GM18505 (cell line): ENCODE measurements around the gene C16orf89.

Experiments
- ATAC-seq: cut with Tn5 transposase; IDR thresholded peaks from one replicate; pipeline ENCODE4 v1.9.1; 2021; ENCODE audit not compliant: unreplicated experiment
- POLR2A ChIP-seq: IDR thresholded peaks from 4 replicates; pipeline ENCODE4 v1.6.1; 2011; ENCODE audit warnings: borderline replicate concordance; ENCODE audit not compliant: insufficient read depth, insufficient read length; ENCODE audit errors: extremely low read depth

C16orf89 gene

DNA sequence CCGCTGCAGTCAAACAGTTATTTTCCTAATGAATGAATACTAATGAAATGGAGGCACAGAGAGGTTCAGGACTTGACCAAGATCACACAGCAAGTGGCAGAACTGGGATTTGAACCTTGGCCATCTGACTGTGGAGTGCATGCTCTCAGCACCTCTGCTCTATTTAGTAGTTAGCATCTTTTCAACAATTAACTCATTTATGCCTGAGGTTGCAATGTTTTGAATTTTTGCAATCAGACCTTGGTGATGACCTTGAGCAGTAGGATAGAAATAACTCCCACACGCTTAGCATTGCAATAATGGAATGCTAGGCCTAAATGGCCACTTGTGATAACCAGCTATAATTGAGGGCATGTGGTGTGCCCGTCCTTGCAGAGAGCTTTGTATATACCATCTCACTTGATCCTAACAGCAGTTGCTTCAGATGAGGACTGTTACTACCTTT, 63.0 kb downstream of the C16orf89 start:
- no peak for ATAC-seq

DNA sequence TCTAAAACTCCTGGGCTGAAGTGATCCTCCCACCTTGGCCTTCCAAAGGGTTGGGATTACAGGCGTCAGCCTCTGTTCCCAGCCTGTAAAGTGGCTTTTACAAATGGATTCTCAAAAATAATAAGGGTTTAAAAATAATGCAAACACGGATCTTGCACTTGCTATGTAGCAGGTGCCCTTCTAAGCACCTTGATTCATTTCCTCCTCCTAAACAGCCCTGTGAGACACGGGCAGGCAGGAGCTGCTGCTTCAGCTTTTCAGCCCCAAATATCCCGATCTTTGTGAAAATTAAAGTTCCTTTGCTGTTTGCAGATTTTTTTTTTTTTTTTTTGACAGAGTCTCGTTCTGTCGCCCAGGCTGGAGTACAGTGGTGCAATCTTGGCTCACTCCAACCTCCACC, 63.8 kb downstream of the C16orf89 start:
- ATAC-seq = no peak
- TF ChIP-seq POLR2A = no peak

More for the DNA sequence above, 63.0 kb downstream of the C16orf89 start:
- TF ChIP-seq POLR2A = no peak

DNA sequence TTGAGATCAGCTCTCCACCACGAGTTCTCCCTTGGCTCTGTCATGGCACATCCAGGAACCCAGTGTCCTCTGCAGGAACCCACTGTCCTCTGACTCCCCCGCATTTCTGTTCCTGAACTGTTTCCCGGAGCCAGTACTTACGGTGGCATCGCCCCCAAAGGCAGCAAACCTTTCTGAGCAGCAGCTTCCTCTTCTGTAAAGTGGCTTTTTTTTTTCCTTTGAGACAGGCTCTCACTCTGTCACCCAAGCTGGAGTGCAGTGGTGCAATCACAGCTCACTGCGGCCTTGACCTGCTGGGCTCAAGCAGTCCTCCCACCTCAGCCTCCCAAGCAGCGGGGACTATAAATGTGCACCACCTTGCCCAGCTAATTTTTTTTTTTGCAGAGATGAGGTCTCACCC, 64.2 kb downstream of the C16orf89 start:
- TF ChIP-seq POLR2A = no peak

DNA sequence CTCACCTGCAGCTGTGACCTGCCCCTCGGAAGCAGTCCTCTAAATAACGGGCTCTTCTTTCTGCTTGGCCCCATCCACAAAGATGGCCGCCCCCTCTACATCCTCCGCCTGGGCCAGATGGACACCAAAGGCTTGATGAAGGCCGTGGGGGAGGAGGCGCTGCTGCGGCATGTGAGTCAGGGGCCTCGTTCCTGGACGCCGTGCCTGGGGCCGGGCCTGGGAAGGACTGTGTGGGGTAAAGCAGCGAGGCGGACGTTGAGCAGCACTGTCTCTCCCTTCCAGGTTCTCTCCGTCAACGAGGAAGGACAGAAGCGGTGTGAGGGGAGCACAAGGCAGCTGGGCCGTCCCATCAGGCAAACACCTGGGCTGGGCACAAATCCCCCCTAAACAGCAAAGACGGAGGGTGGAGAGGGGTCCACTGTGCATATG, 65.2 kb downstream of the C16orf89 start:
- ATAC-seq = no peak
- no peak for TF ChIP-seq POLR2A

More for the DNA sequence above, 64.2 kb downstream of the C16orf89 start:
- ATAC-seq = no peak

DNA sequence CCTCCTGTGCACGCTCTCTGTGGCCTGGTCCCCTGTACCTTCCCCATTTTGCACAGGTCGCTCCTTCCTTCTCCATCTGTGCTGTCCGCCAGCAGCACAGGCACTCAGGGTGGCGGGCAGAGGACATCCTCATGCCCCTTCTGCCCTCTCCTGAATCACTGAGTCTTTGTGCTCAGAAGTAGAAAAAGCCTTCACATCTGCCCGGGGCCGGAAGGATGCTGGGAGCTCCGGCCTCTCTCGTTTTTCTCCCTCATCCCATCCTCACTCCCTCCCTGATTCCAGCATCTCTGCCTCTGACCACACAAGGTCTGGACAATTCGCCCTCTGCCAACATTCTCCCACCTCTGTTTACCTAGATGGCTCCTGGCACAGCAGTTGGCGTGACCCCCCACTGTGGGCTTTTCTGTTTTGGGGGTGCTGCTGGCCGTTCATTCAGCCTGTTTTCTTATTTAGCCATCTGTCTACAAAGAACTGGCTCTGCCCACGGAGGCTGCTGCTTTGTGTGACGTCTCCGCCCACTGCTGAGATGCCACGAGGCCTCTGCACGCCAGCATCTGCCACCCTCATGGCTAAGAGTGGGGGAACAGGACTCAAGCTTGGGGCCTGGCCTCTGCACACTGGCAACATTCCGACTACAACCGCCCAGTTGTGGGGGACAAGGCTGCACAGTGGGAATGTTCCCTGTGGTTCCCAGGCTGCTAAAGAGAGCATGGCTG, 70.9 kb downstream of the C16orf89 start:
- TF ChIP-seq POLR2A = no peak
- no peak for ATAC-seq
